ENCODE measurements around the gene KATNA1. TPM values are rescaled to one million over a fixed set of nuclear protein-coding genes. Genes with fewer than 3 reads are reported as not detected.
A peak's percentile ranks its signal among the peaks of the same experiment; 100 is the strongest.
"Not testable (repeated sequence)": the region's sequence is repeated elsewhere in the genome, so short reads cannot be mapped to it uniquely, and the experiment has no call there.

The KATNA1 gene
- 10 to 100 TPM in 11 of 12 donors, not detected in 1; 12.6 to 29.3 (median 24.1) TPM for polyA plus RNA-seq (ENCODE audit: insufficient read length in 12 of 12)
- long read RNA-seq, donor 1, partial matches to known transcripts, result 9 of 11 reads
- long read RNA-seq, donor 1, other reads (novel, unspliced or antisense), result 0 of 11 reads
- long read RNA-seq, donor 2, transcript KATNA1-203 (11 exons, 1,984 nt), result major isoform, 6 of 8 reads
- long read RNA-seq, donor 2, partial matches to known transcripts, result 0 of 8 reads
- long read RNA-seq, donor 2, other reads (novel, unspliced or antisense), result 0 of 8 reads
- long read RNA-seq, donor 3, partial matches to known transcripts, result 0 of 5 reads
- long read RNA-seq, donor 3, other reads (novel, unspliced or antisense), result 0 of 5 reads
- long read RNA-seq, donor 4, partial matches to known transcripts, result 0 of 4 reads
- long read RNA-seq, donor 4, other reads (novel, unspliced or antisense), result 0 of 4 reads
- long read RNA-seq, donor 5, transcript KATNA1-203 (11 exons, 1,984 nt), result major isoform, 6 of 36 reads
- long read RNA-seq, donor 5, partial matches to known transcripts, result 26 of 36 reads
- long read RNA-seq, donor 5, other reads (novel, unspliced or antisense), result 0 of 36 reads
- long read RNA-seq, donor 6, partial matches to known transcripts, result 0 of 1 reads
- long read RNA-seq, donor 6, other reads (novel, unspliced or antisense), result 0 of 1 reads
- long read RNA-seq, donor 7, transcript KATNA1-203 (11 exons, 1,984 nt), result major isoform, 5 of 5 reads
- long read RNA-seq, donor 7, partial matches to known transcripts, result 0 of 5 reads
- long read RNA-seq, donor 7, other reads (novel, unspliced or antisense), result 0 of 5 reads
- long read RNA-seq, donor 8, transcript KATNA1-202 (10 exons, 1,684 nt), result major isoform, 8 of 40 reads
- long read RNA-seq, donor 8, transcript KATNA1-203 (11 exons, 1,984 nt), result major isoform, 8 of 40 reads
- long read RNA-seq, donor 8, partial matches to known transcripts, result 24 of 40 reads
- long read RNA-seq, donor 8, other reads (novel, unspliced or antisense), result 0 of 40 reads
- long read RNA-seq, donor 9, partial matches to known transcripts, result 0 of 5 reads
- long read RNA-seq, donor 9, other reads (novel, unspliced or antisense), result 0 of 5 reads
- long read RNA-seq, donor 10, partial matches to known transcripts, result 0 of 1 reads
- long read RNA-seq, donor 10, other reads (novel, unspliced or antisense), result 0 of 1 reads
- long read RNA-seq, donor 11, transcript KATNA1-203 (11 exons, 1,984 nt), result major isoform, 10 of 16 reads
- long read RNA-seq, donor 11, partial matches to known transcripts, result 5 of 16 reads
- long read RNA-seq, donor 11, other reads (novel, unspliced or antisense), result 0 of 16 reads

GRCh38 chr6:149648148-149649145 lies at the start of gene KATNA1:
Gene KATNA1 (minus strand): TSS chr6:149648714. CDS start chr6:149638547, 10,167 bp downstream.
- peak; percentile 85 for DNase-seq

GRCh38 chr6:149698175-149698574 lies 49.7 kb upstream of the KATNA1 start:
- DNase-seq, result no peak

- no peak for DNase-seq
Observed at GRCh38 chr6:149696901-149697300, 48.4 kb upstream of the KATNA1 start.

- DNase-seq, result no peak
Observed at GRCh38 chr6:149694921-149695320, 46.4 kb upstream of the KATNA1 start.

- no peak for DNase-seq
Observed at GRCh38 chr6:149691201-149691600, 42.7 kb upstream of the KATNA1 start.

- DNase-seq, result no peak
Observed at GRCh38 chr6:149686230-149686629, 37.7 kb upstream of the KATNA1 start.

GRCh38 chr6:149683256-149683859 lies 34.8 kb upstream of the KATNA1 start:
- no peak for DNase-seq

GRCh38 chr6:149681845-149682244 lies 33.3 kb upstream of the KATNA1 start:
- DNase-seq, result not testable (repeated sequence)

- no peak for DNase-seq
Observed at GRCh38 chr6:149681209-149681608, 32.7 kb upstream of the KATNA1 start.

- DNase-seq, result no peak
Observed at GRCh38 chr6:149680503-149680902, 32.0 kb upstream of the KATNA1 start.

- not testable (repeated sequence) for DNase-seq
Observed at GRCh38 chr6:149672265-149672664, 23.8 kb upstream of the KATNA1 start.

GRCh38 chr6:149660028-149660427 lies 11.5 kb upstream of the KATNA1 start:
- DNase-seq, result no peak

GRCh38 chr6:149657441-149657840 lies 8.9 kb upstream of the KATNA1 start:
- no peak for DNase-seq

GRCh38 chr6:149651056-149651455 lies 2.5 kb upstream of the KATNA1 start:
- DNase-seq, result no peak

GRCh38 chr6:149646599-149646998 lies 1.9 kb downstream of the KATNA1 start:
- no peak for DNase-seq

- DNase-seq, result no peak
Observed at GRCh38 chr6:149642829-149643580, 5.5 kb downstream of the KATNA1 start.

- DNase-seq, result no peak
Observed at GRCh38 chr6:149636124-149636523, 12.4 kb downstream of the KATNA1 start.

GRCh38 chr6:149634315-149634714 lies 14.2 kb downstream of the KATNA1 start:
- no peak for DNase-seq

GRCh38 chr6:149628875-149629510 lies 19.5 kb downstream of the KATNA1 start:
- DNase-seq, result no peak
